GM12878 (cell line): ENCODE measurements around the gene BZW2. TPM values are rescaled to one million over a fixed set of nuclear protein-coding genes. Genes with fewer than 3 reads are reported as not detected.

Source experiments
- ATAC-seq: fragments of 200-7000 bp; cut with Tn5 transposase; 3 replicates; pipeline ENCODE4 v1.9.1; 2020; ENCODE audit warnings: mild to moderate bottlenecking, moderate library complexity
- BruUV-seq: library from RNA; stranded (reverse); fragments of 400-500 nt; replicated peaks from 2 replicates; lab custom pipeline; 2021; lab: Mats Ljungman, UMichigan
- CTCF ChIA-PET: fragments of 300-600 bp; sonication (Branson Sonifier 250); formaldehyde crosslinking; extraction: SDS; loops from one replicate; lab custom pipeline; 2021; ENCODE audit warnings: inconsistent platforms; lab: Yijun Ruan, JAX
- POLR2A ChIA-PET: fragments of 350-600 bp; formaldehyde crosslinking; extraction: SDS; loops from one replicate; lab custom pipeline; 2021; ENCODE audit warnings: inconsistent platforms; lab: Charles Lee
- RAD21 ChIA-PET: fragments of 300-600 bp; sonication (Branson Sonifier 250); formaldehyde crosslinking; loops from one replicate; lab custom pipeline; 2023; ENCODE audit warnings: antibody characterized with exemption; ENCODE audit not compliant: unreplicated experiment; lab: Charles Lee
- SMC1A ChIA-PET: fragments of 300-600 bp; sonication (Branson Sonifier 250); formaldehyde crosslinking; loops from one replicate; lab custom pipeline; 2023; ENCODE audit not compliant: unreplicated experiment, uncharacterized antibody; lab: Charles Lee
- DNase-seq: peaks from one replicate; pipeline ENCODE4 v3.0.0-alpha.2; 2011; ENCODE audit warnings: low read depth, low spot score
- FAIRE-seq: peaks from 3 replicates; lab custom pipeline; 2011; peaks lifted over from hg19 to GRCh38; lab: Jason Lieb, UNC
- H2AFZ ChIP-seq: 2 replicates; pipeline ENCODE4 v1.6.0; 2011; ENCODE audit warnings: low read depth, low read length, control low read depth; ENCODE audit not compliant: control insufficient read depth
- H3K27ac ChIP-seq: 2 replicates; pipeline ENCODE4 v1.5.1; 2011; ENCODE audit warnings: control low read depth; ENCODE audit not compliant: control insufficient read depth, insufficient read depth
- H3K27me3 ChIP-seq, 2 experiments: replicated peaks in 1 of 2; 2 replicates each; pipeline versions ENCODE4 v1.6.0 to v1.6.1; 2011; ENCODE audit warnings: low read length in 1 of 2; ENCODE audit not compliant: control insufficient read depth in 2 of 2, insufficient read depth in 2 of 2
- H3K36me3 ChIP-seq, 2 experiments: 2 replicates each; pipeline ENCODE4 v1.5.1; 2011; ENCODE audit warnings: low read length in 1 of 2; ENCODE audit not compliant: control insufficient read depth in 2 of 2, insufficient read depth in 2 of 2
- H3K4me1 ChIP-seq: 2 replicates; pipeline ENCODE4 v1.6.1; 2011; ENCODE audit warnings: mild to moderate bottlenecking, low read length, moderate library complexity, mixed read lengths; ENCODE audit not compliant: control insufficient read depth, insufficient read depth
- H3K4me2 ChIP-seq: 2 replicates; pipeline ENCODE4 v1.6.0; 2011; ENCODE audit warnings: control low read depth; ENCODE audit not compliant: control insufficient read depth, insufficient read depth
- H3K4me3 ChIP-seq: fragments of 200-600 bp; sonication (generic); 2 replicates; pipeline ENCODE4 v1.5.1; 2016
- H3K79me2 ChIP-seq: 2 replicates; pipeline ENCODE4 v1.6.0; 2011; ENCODE audit warnings: low read length; ENCODE audit not compliant: control insufficient read depth, insufficient read depth
- H3K9ac ChIP-seq: 2 replicates; pipeline ENCODE4 v1.8.0; 2011; ENCODE audit warnings: low read length, control low read depth, mixed read lengths; ENCODE audit not compliant: control insufficient read depth, insufficient read depth
- H3K9me3 ChIP-seq: replicated peaks from 3 replicates; pipeline ENCODE4 v1.5.1; 2011; ENCODE audit warnings: mild to moderate bottlenecking, low read length; ENCODE audit not compliant: control insufficient read depth, insufficient read depth
- H4K20me1 ChIP-seq: 2 replicates; pipeline ENCODE4 v1.6.0; 2011; ENCODE audit not compliant: control insufficient read depth, insufficient read depth
- CTCF ChIP-seq, 3 experiments: IDR thresholded peaks in 2 of 3; conservative IDR thresholded peaks in 1 of 3; 2 replicates each; pipeline ENCODE4 v1.5.1; 2011; ENCODE audit warnings: low read depth in 3 of 3, low read length in 3 of 3, mild to moderate bottlenecking in 3 of 3, control low read depth in 2 of 3, moderate library complexity in 2 of 3, inconsistent platforms in 1 of 3, mixed read lengths in 1 of 3; ENCODE audit not compliant: control insufficient read depth in 2 of 3, insufficient read depth in 1 of 3; ENCODE audit errors: extremely low read depth in 1 of 3
- ESRRA ChIP-seq: IDR thresholded peaks from 2 replicates; pipeline ENCODE4 v1.6.1; 2012; ENCODE audit warnings: mild to moderate bottlenecking, low read length, improper control_type of control experiment
- HDAC6 ChIP-seq: fragments of 200-600 bp; sonication (generic); IDR thresholded peaks from one replicate; pipeline ENCODE4 v1.8.0; 2017; ENCODE audit warnings: antibody characterized with exemption; ENCODE audit not compliant: unreplicated experiment
- POLR2A ChIP-seq: IDR thresholded peaks from 2 replicates; pipeline ENCODE4 v1.6.1; 2011; ENCODE audit warnings: low read depth, mild to moderate bottlenecking, low read length
- POLR2AphosphoS2 ChIP-seq: IDR thresholded peaks from 2 replicates; pipeline ENCODE4 v1.6.1; 2011; ENCODE audit warnings: low read depth, mild to moderate bottlenecking, low read length, improper control_type of control experiment, moderate library complexity
- SMC3 ChIP-seq: IDR thresholded peaks from 2 replicates; pipeline ENCODE4 v1.6.1; 2011; ENCODE audit warnings: low read length, improper control_type of control experiment, borderline replicate concordance
- WGBS: methylation state at CpG from one replicate; pipeline ENCODE4 v1.1.6; 2016; ENCODE audit warnings: low lambda C conversion rate; ENCODE audit not compliant: insufficient replicate concordance, insufficient coverage; ENCODE audit errors: missing lambda C conversion rate; 5-methylcytosine and 5-hydroxymethylcytosine counted together
- in situ Hi-C: fragments of 300-500 bp; cut with MboI; formaldehyde crosslinking; loops from 9 replicates; pipeline ENCODE4 v1.14.3; 2018; ENCODE audit warnings: mixed read lengths
- intact Hi-C: fragments of 100-400 bp; cut with micrococcal nuclease; formaldehyde crosslinking; loops from one replicate; pipeline ENCODE4 v1.14.2; 2022; ENCODE audit not compliant: unreplicated experiment
- polyA plus RNA-seq, 11 experiments: library from polyadenylated mRNA; depleted of rRNA in 4 of 11; unstranded in 6 of 11; stranded (reverse) in 5 of 11; fragments of >200 nt; fragmentation: Nextera tagmentation in 4 of 11; fragmentation: Illumina TruSeq in 1 of 11; extraction: Ambion mirVana in 4 of 11; extraction: Trizol in 1 of 11; gene quantifications; 1 replicate in 1 of 11; 2 replicates in 10 of 11; pipeline versions ENCODE4 v1.2.1 to v1.2.3, GENCODE V29; 2011 to 2016; ENCODE audit warnings: inconsistent platforms in 2 of 11, missing spikeins in 2 of 11, low read depth in 1 of 11
- total RNA-seq, 4 experiments: library from RNA; depleted of rRNA in 3 of 4; stranded (reverse); fragments of >200 nt in 3 of 4; fragmentation: Illumina TruSeq in 1 of 4; extraction: Trizol in 1 of 4; gene quantifications; 2 replicates each; pipeline versions ENCODE4 v1.2.1 to v1.2.3, GENCODE V29; 2013 to 2021

BZW2 gene
- total and polyA plus RNA-seq, 10 of the 15 experiments (the other 5 are each of a cell fraction or from before 2014, with no cell fraction given) = 1.3 to 6.8 (median 3.1) TPM

- RAD21 ChIA-PET = no interaction called here
Measured at GRCh38 chr7:16753932-16754855, 108.2 kb downstream of the BZW2 start.

More at GRCh38 chr7:16753932-16754855, 108.2 kb downstream of the BZW2 start:
- ChIA-PET CTCF (no interaction called here), POLR2A (no interaction called here)
- Histone ChIP-seq H3K4me2 (peak overlapping the region; percentile 64; the same call in 1 of the 2 replicates), H3K27me3 (peaks cover 5 to 18% of the 10 kb centered on the region in 2 experiments), H3K9me3 (no peaks in the 10 kb centered on the region), H2AFZ (no peak overlapping the region)
- 10% methylated on average over 52 of the region's 58 CpGs for WGBS
- no peak for FAIRE-seq
- TF ChIP-seq ESRRA (no peak), POLR2A (no peak), SMC3 (no peak), HDAC6 (peak; percentile 75), CTCF (IDR thresholded peaks at IDR 0.05 in 2 of 3, conservative IDR thresholded peaks at IDR 0.05 in 1 of 3; ENCODE audit: control insufficient read depth in 2 of 3, extremely low read depth in 1 of 3, insufficient read depth in 1 of 3, low read depth in 3 of 3, low read length in 3 of 3) (no peak), POLR2AphosphoS2 (no peak)
- TF ChIP-seq, all 136 proteins: peak for 1
- no peak overlapping the region for H3K4me3 ChIP-seq
- H3K79me2 ChIP-seq = no peaks in the 10 kb centered on the region
- H3K36me3 ChIP-seq = no peaks in the 10 kb centered on the region
- DNase-seq (no peak), ATAC-seq (no peak)
- no TSS peak for BruUV-seq
- H4K20me1 ChIP-seq = no peaks in the 10 kb centered on the region
- H3K9ac ChIP-seq = no peak overlapping the region
- no peak overlapping the region for H3K27ac ChIP-seq
- in situ Hi-C loops = no loop called here
- intact Hi-C loops = no loop called here
- SMC1A ChIA-PET = interaction anchor here (1.3 kb wide), 1 partner anchor 9 kb away, joined by 3 read pairs; no protein-coding TSS in a partner anchor
- no peaks in the 10 kb centered on the region for H3K4me1 ChIP-seq
